Loucy (cell line): ENCODE results near the gene TPCN2.

Experiments used
- H2AFZ ChIP-seq: fragments of 200-600 bp; sonication (generic); 2 replicates; pipeline ENCODE4 v1.6.0; 2016; ENCODE audit warnings: antibody characterized with exemption, mild to moderate bottlenecking, low read length, moderate library complexity
- H3F3A ChIP-seq: fragments of 200-600 bp; 2 replicates; pipeline ENCODE4 v1.6.0; 2016; ENCODE audit warnings: antibody characterized with exemption, low read depth, mild to moderate bottlenecking
- H3K27me3 ChIP-seq: fragments of 200-600 bp; sonication (generic); 2 replicates; pipeline ENCODE4 v1.6.1; 2014; ENCODE audit warnings: low read length, mild to moderate bottlenecking; ENCODE audit not compliant: insufficient read depth, poor library complexity, severe bottlenecking
- H3K36me3 ChIP-seq: fragments of 200-600 bp; sonication (generic); 2 replicates; pipeline ENCODE4 v1.6.1; 2016; ENCODE audit warnings: low read length; ENCODE audit not compliant: insufficient read depth
- H3K4me1 ChIP-seq: fragments of 200-600 bp; sonication (generic); 2 replicates; pipeline ENCODE4 v1.5.1; 2014; ENCODE audit warnings: low read length, mild to moderate bottlenecking; ENCODE audit not compliant: insufficient read depth, poor library complexity, severe bottlenecking
- H3K4me2 ChIP-seq: fragments of 200-600 bp; sonication (generic); 2 replicates; pipeline ENCODE4 v1.6.0; 2014; ENCODE audit warnings: antibody characterized with exemption, low read length, low read depth, mild to moderate bottlenecking; ENCODE audit not compliant: poor library complexity, severe bottlenecking
- H3K4me3 ChIP-seq: fragments of 200-600 bp; sonication (generic); 2 replicates; pipeline ENCODE4 v1.5.1; 2014; ENCODE audit warnings: low read length, mild to moderate bottlenecking, mixed read lengths; ENCODE audit not compliant: poor library complexity, severe bottlenecking
- H3K79me2 ChIP-seq: fragments of 200-600 bp; sonication (generic); 2 replicates; pipeline ENCODE4 v1.6.1; 2014; ENCODE audit warnings: low read length; ENCODE audit not compliant: insufficient read depth
- H3K9ac ChIP-seq: fragments of 200-600 bp; sonication (generic); 2 replicates; pipeline ENCODE4 v1.6.0; 2014; ENCODE audit warnings: mild to moderate bottlenecking, low read depth, low read length, moderate library complexity; ENCODE audit not compliant: poor library complexity, severe bottlenecking
- H3K9me2 ChIP-seq: fragments of 200-600 bp; sonication (generic); replicated peaks from 2 replicates; pipeline ENCODE4 v1.6.1; 2016; ENCODE audit warnings: low read depth, low read length, mixed read lengths
- H3K9me3 ChIP-seq: fragments of 200-600 bp; sonication (generic); 2 replicates; pipeline ENCODE4 v1.6.1; 2014; ENCODE audit warnings: mild to moderate bottlenecking, antibody characterized with exemption, low read length, low read depth; ENCODE audit not compliant: insufficient read depth
- H4K20me1 ChIP-seq: fragments of 200-600 bp; sonication (generic); 2 replicates; pipeline ENCODE4 v1.6.0; 2014; ENCODE audit warnings: antibody characterized with exemption, low read length, mild to moderate bottlenecking; ENCODE audit not compliant: insufficient read depth, poor library complexity, severe bottlenecking
- EZH2phosphoT487 ChIP-seq: fragments of 200-600 bp; IDR thresholded peaks from 2 replicates; pipeline ENCODE4 v1.6.1; 2018; ENCODE audit warnings: antibody characterized with exemption, mild to moderate bottlenecking, moderate library complexity, borderline replicate concordance
- TF ChIP-seq, protein P1 (sequence below): fragments of 200-600 bp; sonication (generic); conservative IDR thresholded peaks from 2 replicates; pipeline ENCODE4 v1.5.1; 2014; ENCODE audit warnings: mild to moderate bottlenecking, antibody characterized with exemption, low read length

TPCN2 gene

GRCh38 chr11:69107413-69107812 lies 58.7 kb downstream of the TPCN2 start:
- H3K4me2 ChIP-seq = no peak overlapping the region
- no peaks in the 10 kb centered on the region for H3K27me3 ChIP-seq
- H3F3A ChIP-seq = no peaks in the 10 kb centered on the region
- H3K9me2 ChIP-seq = no peaks in the 10 kb centered on the region
- H3K4me3 ChIP-seq = no peak overlapping the region
- H3K9ac ChIP-seq = no peak overlapping the region
- no peak for TF ChIP-seq EZH2phosphoT487
- TF ChIP-seq, protein P1, sequence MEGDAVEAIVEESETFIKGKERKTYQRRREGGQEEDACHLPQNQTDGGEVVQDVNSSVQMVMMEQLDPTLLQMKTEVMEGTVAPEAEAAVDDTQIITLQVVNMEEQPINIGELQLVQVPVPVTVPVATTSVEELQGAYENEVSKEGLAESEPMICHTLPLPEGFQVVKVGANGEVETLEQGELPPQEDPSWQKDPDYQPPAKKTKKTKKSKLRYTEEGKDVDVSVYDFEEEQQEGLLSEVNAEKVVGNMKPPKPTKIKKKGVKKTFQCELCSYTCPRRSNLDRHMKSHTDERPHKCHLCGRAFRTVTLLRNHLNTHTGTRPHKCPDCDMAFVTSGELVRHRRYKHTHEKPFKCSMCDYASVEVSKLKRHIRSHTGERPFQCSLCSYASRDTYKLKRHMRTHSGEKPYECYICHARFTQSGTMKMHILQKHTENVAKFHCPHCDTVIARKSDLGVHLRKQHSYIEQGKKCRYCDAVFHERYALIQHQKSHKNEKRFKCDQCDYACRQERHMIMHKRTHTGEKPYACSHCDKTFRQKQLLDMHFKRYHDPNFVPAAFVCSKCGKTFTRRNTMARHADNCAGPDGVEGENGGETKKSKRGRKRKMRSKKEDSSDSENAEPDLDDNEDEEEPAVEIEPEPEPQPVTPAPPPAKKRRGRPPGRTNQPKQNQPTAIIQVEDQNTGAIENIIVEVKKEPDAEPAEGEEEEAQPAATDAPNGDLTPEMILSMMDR = no peak
- H2AFZ ChIP-seq = no peak overlapping the region
- H3K9me3 ChIP-seq = no peaks in the 10 kb centered on the region
- no peaks in the 10 kb centered on the region for H3K36me3 ChIP-seq
- no peaks in the 10 kb centered on the region for H4K20me1 ChIP-seq
- H3K79me2 ChIP-seq = no peaks in the 10 kb centered on the region
- no peaks in the 10 kb centered on the region for H3K4me1 ChIP-seq

GRCh38 chr11:69108030-69108429 lies 59.3 kb downstream of the TPCN2 start:
- Histone ChIP-seq H3K9me2 (no peaks in the 10 kb centered on the region), H3K9me3 (no peaks in the 10 kb centered on the region), H4K20me1 (no peaks in the 10 kb centered on the region), H3K4me3 (no peak overlapping the region), H3K9ac (no peak overlapping the region), H3K4me1 (no peaks in the 10 kb centered on the region), H3K79me2 (no peaks in the 10 kb centered on the region), H3K36me3 (no peaks in the 10 kb centered on the region), H3K27me3 (no peaks in the 10 kb centered on the region), H3F3A (no peaks in the 10 kb centered on the region), H3K4me2 (no peak overlapping the region), H2AFZ (no peak overlapping the region)
- TF ChIP-seq, protein P1 = no peak
- no peak for TF ChIP-seq EZH2phosphoT487

GRCh38 chr11:69108559-69108958 lies 59.8 kb downstream of the TPCN2 start:
- H3K9me3 ChIP-seq = no peaks in the 10 kb centered on the region
- H3K9ac ChIP-seq = no peak overlapping the region
- H2AFZ ChIP-seq = no peak overlapping the region
- H3K4me3 ChIP-seq = no peak overlapping the region
- no peaks in the 10 kb centered on the region for H3K27me3 ChIP-seq
- no peaks in the 10 kb centered on the region for H4K20me1 ChIP-seq
- no peak overlapping the region for H3K4me2 ChIP-seq
- H3K9me2 ChIP-seq = no peaks in the 10 kb centered on the region
- H3K36me3 ChIP-seq = no peaks in the 10 kb centered on the region
- TF ChIP-seq EZH2phosphoT487 = no peak
- TF ChIP-seq, protein P1 = no peak
- H3K79me2 ChIP-seq = no peaks in the 10 kb centered on the region
- H3K4me1 ChIP-seq = no peaks in the 10 kb centered on the region
- no peaks in the 10 kb centered on the region for H3F3A ChIP-seq
